ENCODE results near the gene ZDHHC11.
A peak's percentile ranks its signal among the peaks of the same experiment; 100 is the strongest.
"Not testable (repeated sequence)": the region's sequence is repeated elsewhere in the genome, so short reads cannot be mapped to it uniquely, and the experiment has no call there.

Gene ZDHHC11

DNA sequence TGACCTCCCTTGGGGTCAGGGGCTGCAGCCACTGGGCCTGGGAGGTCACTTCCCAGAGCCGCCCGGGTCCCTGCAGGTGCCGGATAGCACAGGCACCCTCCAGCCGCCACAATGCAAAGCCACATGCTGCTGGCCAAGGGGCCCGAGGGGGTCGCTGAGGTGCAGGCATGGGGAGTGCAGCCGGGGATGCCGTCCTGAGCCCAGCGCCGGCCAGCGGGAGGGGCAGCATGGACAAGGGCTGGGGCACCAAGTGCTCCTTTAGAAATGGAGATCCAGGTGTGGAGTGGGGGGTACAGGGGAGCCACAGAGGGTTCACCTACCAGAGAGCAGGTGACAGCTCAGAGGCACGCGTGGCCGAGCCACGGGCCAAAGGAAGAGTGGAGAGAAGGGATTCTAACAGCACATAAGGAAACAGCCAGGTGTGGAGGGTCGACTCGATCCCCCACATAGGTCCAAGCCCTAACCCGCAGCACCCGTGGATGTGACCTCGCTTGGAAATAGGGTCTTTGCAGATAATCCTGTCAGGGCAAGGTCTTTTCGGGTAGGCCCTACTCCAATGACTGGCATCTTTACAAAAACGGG is 90.9 kb downstream of the ZDHHC11 start:
- DNase-seq (ENCODE audit: low read depth): no peak

GRCh38 chr5:759111-759751 is 91.6 kb downstream of the ZDHHC11 start:
- DNase-seq (ENCODE audit: low read depth): peak; percentile 50

- DNase-seq (ENCODE audit: low read depth): no peak
Observed at GRCh38 chr5:758698-759053, 92.1 kb downstream of the ZDHHC11 start.

DNA sequence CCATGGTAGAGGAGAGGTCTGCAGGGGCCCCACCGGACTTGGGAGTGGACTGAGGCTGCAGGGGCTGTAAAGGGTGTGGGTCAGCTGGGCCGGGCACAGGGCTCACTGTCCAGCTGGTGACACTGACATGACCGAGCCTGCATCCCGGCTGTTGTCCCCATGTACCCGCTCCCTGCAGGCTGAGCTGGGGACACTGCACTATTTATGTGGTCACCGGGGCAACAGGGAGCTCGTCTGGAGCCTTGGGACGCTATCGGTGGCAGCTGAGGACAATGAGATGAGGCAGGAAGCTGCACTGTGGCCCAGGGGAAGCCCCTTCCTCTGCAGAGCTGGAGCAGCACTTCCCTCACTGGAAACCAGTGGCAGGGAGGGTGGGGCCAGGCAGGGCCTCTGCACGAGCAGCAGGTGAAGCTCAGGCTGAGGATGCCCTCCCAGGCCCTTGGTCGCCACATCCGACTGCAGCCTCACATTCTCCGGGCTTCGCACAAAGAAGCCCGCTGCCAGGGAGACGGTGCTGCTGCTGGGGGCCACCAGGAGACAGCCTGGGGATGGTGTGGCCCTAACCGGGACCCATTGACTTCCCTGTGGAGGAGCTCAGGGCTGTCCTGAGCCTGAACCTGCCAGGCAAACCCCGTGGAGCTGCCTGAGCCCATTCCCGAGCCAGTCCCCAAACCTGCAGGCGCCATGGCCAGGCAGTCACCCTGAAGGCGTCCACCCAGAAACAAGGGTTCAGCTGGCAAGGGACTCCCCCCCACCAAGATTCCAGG is 92.7 kb downstream of the ZDHHC11 start:
- no peak for DNase-seq (ENCODE audit: low read depth)

DNA sequence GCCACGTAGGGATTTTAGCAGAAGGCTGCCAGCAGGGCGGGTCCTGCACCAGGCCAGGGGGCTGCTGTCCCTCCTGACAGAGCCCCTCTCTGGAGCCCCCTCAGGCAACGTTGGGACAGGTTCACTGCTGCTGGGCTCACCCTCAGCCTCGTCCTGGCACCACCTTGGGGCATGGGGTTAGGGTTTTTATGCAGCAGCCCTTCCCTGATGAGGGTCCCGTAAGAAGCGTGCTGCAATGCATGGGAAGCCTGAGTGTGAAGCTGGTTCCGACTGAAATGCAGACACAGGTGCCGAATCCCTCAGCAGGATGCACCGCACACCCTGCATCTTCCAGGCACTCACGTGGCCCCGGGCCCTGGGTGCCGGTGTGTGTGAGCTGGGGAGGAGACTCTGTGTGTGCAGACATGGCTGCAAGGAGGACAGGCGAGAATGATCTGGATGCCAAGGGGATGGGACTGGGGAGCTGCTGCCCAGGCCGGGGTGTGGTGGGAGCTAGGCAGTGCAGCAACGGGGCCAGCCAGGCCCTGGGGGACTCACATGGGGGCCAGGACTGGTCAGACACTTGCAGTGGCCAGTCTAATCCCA is 93.3 kb downstream of the ZDHHC11 start:
- no peak for DNase-seq (ENCODE audit: low read depth)

DNA sequence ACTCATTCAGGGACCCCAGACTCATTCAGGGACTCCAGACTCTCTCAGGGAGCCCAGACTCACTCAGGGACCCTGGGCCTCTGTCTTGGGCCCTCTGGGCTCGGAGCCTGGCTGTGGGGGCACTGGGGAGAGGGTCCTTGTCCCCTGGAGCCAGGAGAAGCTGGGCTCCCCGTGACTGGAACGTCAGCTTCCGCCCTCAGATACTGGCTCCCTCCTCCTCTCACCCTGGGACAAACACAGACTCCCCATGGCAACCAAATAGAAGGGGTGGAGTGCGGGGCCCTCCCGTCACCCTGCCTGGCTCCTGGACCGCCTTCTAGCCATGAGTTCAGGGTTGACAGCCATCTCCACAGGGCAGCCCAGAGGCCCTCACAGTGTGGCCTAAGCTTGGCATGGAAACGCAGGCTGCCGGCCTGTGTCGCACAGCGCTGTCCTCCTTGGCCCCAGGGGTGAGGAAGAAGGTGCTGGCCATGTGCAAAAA is 93.9 kb downstream of the ZDHHC11 start:
- no peak for DNase-seq (ENCODE audit: low read depth)

DNA sequence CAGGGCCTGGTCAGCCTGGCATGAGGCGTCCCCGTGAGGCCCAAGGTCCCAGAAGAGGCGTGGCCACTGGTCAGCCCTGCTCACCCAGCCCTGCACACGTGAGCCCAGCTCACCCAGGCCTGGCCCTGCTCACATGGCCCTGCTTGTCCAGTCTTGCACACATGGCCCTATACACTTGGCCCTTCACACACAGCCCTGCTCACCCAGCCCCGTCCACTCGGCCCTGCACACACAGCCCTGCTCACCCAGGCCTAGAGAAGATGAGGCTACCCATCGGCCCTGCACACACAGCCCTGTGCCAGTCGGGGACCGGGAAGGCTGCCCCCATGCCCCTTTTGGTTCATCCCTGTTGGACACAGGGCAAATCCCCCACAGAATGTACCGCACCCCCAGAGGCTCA is 94.6 kb downstream of the ZDHHC11 start:
- DNase-seq (ENCODE audit: low read depth): no peak

DNA sequence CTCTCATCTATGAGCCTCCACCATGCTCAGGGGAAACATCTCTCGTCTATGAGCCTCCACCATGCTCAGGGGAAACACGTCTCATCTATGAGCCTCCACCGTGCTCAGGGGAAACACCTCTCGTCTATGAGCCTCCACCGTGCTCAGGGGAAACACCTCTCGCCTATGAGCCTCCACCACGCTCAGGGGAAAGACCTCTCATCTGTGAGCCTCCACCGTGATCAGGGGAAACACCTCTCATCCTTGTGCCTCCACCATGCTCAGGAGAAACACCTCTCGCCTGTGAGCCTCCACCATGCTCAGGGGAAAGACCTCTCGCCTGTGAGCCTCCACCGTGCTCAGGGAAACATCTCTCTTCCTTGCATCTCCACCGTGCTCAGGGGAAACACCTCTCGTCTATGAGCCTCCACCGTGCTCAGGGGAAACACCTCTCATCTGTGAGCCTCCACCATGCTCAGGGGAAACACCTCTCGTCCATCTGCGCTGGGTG is 96.6 kb downstream of the ZDHHC11 start:
- not testable (repeated sequence) for DNase-seq (ENCODE audit: low read depth)

DNA sequence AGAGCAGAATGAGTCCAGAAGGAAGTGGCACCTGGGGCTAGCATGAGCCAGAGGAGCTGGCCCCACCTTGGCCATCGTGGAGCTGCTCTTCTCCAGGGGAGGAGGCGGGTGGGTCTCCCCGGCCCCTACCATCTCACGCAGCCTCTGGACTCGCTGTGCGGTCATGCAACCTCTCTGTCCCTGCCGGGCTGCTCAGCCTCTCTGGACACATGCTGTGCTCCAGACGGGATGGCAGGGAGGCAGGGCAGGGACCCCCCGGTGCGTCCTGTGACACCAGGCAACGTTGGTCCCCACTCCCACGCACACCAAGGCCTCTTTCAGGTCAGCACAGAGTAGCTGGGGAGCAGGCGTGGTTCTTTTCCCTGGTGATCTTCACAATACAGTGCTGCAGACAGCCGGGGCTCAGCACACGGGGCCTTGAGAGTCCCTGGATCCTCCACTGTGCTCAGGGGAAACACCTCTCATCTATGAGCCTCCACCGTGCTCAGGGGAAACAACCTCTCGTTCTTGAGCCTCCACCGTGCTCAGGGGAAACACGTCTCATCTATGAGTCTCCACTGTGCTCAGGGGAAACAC is 97.1 kb downstream of the ZDHHC11 start:
- DNase-seq (ENCODE audit: low read depth): not testable (repeated sequence)

DNA sequence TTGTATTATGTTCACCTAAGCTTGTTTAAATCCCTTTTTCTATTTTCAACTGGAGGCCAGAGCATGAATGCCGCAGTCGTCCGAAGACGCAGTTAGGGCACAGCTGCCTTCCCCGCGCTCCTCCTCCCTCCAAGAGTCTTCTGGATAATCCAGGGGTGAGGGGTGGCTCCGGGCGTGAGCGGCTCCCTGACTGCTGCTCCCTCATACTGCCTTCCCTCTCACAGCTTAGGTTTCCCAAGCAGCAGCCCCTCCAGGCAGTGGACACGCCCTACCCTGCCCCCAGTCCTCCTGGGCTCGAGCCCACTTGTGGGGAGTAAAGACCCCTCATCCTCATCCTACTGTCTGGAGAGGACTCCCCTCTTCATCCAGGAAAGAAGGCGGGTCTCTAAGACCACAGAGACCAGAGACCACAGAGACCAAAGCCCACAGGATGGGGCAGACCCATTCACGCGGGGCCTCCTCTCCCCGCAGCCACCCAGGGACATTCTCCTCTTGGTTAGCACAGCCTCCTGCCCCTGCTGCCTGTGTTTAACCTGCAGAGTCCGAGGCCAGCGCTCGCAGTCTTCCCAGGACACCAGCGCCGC is 98.2 kb downstream of the ZDHHC11 start:
- DNase-seq (ENCODE audit: low read depth): not testable (repeated sequence)

DNA sequence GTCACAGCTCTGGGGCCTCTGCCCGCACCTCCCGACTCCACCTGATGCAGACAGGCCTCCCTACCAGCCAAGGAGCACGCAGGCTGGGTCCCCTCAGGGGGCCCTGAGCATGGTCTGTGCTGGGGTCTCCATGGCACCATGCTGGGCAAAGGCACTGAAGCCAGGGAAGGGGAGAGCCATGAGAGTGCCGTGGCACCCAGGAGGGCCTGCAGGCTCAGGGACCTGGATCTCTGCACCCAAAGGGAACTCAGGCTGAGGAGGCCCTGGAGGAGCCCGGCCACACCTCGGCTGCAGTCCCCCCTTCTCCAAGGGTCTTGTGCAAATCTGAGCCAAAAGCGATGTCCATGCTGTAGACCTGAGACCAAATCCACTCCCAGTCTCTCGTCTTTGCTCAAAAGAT is 98.8 kb downstream of the ZDHHC11 start:
- not testable (repeated sequence) for DNase-seq (ENCODE audit: low read depth)

- no peak for DNase-seq (ENCODE audit: low read depth)
Observed at GRCh38 chr5:751496-751895, 99.3 kb downstream of the ZDHHC11 start.

DNA sequence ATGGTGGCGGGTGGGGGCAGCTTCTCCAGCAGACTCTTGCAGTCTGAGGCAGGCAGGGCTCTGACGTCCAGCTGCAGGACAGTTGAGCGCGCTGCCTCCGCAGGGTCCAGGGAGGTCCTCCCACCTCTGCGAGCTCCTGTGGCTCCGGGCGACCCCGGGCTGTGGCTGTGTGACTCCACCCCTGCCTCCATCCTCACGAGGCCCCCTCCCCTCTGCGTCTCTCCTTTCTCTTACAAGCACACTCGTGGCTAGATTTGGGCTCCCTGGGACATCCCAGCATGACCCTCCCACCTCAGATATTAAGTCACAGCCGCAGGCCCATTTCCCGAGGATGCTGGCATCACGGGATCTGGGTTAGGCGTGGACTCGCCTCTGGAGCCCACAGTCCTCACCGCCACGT is 100.6 kb downstream of the ZDHHC11 start:
- DNase-seq (ENCODE audit: low read depth): not testable (repeated sequence)

DNA sequence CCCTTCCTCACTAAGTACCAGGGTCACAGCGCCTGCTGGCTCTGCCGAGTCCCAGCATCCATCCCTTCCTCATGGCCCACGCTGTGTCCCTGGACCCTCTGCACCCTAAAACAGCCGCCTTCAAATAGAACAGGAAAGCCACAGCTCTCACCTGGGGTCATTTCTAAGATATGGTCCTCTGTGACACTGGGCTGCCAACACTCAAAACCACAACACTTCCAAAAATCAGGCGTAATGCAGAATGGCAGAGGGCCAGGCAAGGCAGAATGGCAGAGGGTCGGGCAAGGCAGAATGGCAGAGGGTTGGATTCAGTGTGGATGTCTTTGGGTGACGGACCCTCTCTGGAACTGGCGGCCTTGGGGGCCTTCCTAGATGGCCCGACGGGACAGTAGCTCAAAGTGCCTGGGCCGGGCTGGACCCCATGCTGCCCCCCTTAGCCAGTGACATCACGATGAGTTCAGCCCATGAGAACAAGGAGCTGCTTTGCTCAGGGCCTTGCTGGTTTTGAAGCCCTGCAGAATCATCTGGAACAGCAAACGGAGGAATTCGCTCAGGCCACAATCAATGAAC is 101.6 kb downstream of the ZDHHC11 start:
- DNase-seq (ENCODE audit: low read depth): no peak

GRCh38 chr5:748011-748980 is 102.5 kb downstream of the ZDHHC11 start:
- DNase-seq (ENCODE audit: low read depth): not testable (repeated sequence)

DNA sequence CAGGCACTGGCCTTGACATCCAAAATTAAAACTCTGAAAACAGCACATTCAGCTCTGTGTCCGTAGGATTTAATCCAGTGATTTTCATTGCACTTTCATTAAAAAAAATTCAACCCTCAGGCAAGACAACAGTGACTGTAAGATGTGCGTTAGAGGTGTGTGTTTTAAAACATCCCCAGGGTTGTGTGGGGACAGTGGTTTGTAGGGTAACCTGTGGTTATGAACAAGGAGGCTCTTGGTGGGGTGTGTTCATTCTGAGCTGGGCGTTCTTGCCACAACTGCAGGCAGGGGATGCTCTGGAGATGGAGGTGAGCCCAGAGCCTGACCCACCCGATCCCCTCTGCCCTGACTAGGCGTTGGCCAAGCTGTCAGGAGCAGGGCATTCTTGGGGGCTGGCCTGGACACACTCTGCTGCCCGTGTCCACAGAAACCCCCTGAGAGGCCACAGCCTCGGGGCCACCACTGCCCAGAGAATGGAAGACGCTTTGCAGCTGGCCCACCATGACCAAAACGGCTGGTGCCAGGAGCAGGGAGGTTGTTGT is 103.4 kb downstream of the ZDHHC11 start:
- not testable (repeated sequence) for DNase-seq (ENCODE audit: low read depth)

DNA sequence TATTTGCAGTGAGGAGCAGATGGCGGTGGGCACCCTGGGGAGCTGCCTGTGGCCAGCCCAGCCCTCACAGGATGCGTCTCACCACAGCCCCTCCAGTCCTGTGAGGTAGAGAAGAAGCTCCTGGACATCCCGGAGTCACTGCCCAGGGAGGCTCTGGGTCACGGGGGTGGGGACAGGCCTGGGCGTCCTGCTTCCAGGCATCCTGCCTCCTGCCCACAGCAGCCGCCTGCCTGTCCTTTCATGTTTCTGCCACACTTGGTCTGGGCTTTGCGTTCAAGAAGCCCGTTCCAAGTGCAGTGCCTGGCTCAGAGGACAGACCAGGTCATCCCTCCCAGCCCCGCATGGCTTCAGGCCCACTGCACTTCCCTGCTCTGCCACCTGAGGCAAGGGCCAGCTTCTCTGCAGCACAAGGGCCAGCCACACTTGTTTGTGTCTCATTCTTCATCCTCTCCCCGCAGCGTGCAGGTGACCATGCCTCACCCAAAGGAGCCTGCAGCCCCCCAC is 104.5 kb downstream of the ZDHHC11 start:
- no peak for DNase-seq (ENCODE audit: low read depth)
